ENCODE data around the gene RXRA. TPM values are rescaled to one million over a fixed set of nuclear protein-coding genes. Genes with fewer than 3 reads are reported as not detected.

RXRA gene
- total and polyA plus RNA-seq, 4 donors = 41.5 to 116 (median 74.1) TPM

GRCh38 chr9:134401391-134401790, 75.1 kb downstream of the RXRA start:
- 93% methylated on average over 19 of the region's 19 CpGs for WGBS
- TF ChIP-seq ATF3 (IDR thresholded peaks at IDR 0.05) = no peak
- TF ChIP-seq REST (IDR thresholded peaks at IDR 0.05) = no peak
- TF ChIP-seq SP1 (IDR thresholded peaks at IDR 0.05) = no peak
- no peak for TF ChIP-seq MAX (IDR thresholded peaks at IDR 0.05)
- Histone ChIP-seq H3K27me3 (ENCODE audit: control insufficient read depth in 4 of 4, insufficient read depth in 4 of 4, low read length in 3 of 4) (no peaks in the 10 kb centered on the region), H3K4me1 (ENCODE audit: control insufficient read depth in 4 of 4, insufficient read depth in 4 of 4, low read length in 3 of 4) (peaks cover 36 to 94% (median 62%) of the 10 kb centered on the region in 4 donors), H3K36me3 (ENCODE audit: control insufficient read depth in 4 of 4, insufficient read depth in 3 of 4, low read depth in 1 of 4, low read length in 3 of 4) (peaks cover 0 to 4% (median under 1%) of the 10 kb centered on the region in 4 donors), H3K9ac (ENCODE audit: low read depth in 1 of 2, low read length in 2 of 2) (no peak overlapping the region), H3K27ac (ENCODE audit: low read depth in 1 of 2, low read length in 2 of 2) (no peak overlapping the region), H3K9me3 (ENCODE audit: control insufficient read depth in 4 of 4, low read length in 3 of 4) (peaks cover 0 to 4% (median 0%) of the 10 kb centered on the region in 4 donors), H3K4me3 (ENCODE audit: low read depth in 1 of 3, low read length in 3 of 3) (no peak overlapping the region)
- no peak for DNase-seq (ENCODE audit: low spot score)

GRCh38 chr9:134402182-134402581, 75.9 kb downstream of the RXRA start:
- H3K9ac ChIP-seq (ENCODE audit: low read depth in 1 of 2, low read length in 2 of 2) = no peak overlapping the region
- H3K36me3 ChIP-seq (ENCODE audit: control insufficient read depth in 4 of 4, insufficient read depth in 3 of 4, low read depth in 1 of 4, low read length in 3 of 4) = peaks cover 0 to 4% (median under 1%) of the 10 kb centered on the region in 4 donors
- no peak for DNase-seq (ENCODE audit: low spot score)
- H3K27ac ChIP-seq (ENCODE audit: low read depth in 1 of 2, low read length in 2 of 2) = no peak overlapping the region
- peaks cover 0 to 4% (median 0%) of the 10 kb centered on the region in 4 donors for H3K9me3 ChIP-seq (ENCODE audit: control insufficient read depth in 4 of 4, low read length in 3 of 4)
- H3K4me1 ChIP-seq (ENCODE audit: control insufficient read depth in 4 of 4, insufficient read depth in 4 of 4, low read length in 3 of 4) = peaks cover 36 to 94% (median 67%) of the 10 kb centered on the region in 4 donors
- no peak overlapping the region for H3K4me3 ChIP-seq (ENCODE audit: low read depth in 1 of 3, low read length in 3 of 3)
- 92% methylated on average over 12 of the region's 12 CpGs for WGBS
- H3K27me3 ChIP-seq (ENCODE audit: control insufficient read depth in 4 of 4, insufficient read depth in 4 of 4, low read length in 3 of 4) = no peaks in the 10 kb centered on the region
- no peak for TF ChIP-seq YY1 (IDR thresholded peaks at IDR 0.05)
- TF ChIP-seq FOXA1 (IDR thresholded peaks at IDR 0.05) = no peak
- TF ChIP-seq MAX (IDR thresholded peaks at IDR 0.05) = no peak
- TF ChIP-seq FOXA2 (IDR thresholded peaks at IDR 0.05) = no peak
- TF ChIP-seq CTCF (IDR thresholded peaks at IDR 0.05; ENCODE audit: low read depth, low read length, missing input control) = no peak
- no peak for TF ChIP-seq REST (IDR thresholded peaks at IDR 0.05)
- no peak for TF ChIP-seq EGR1 (IDR thresholded peaks at IDR 0.05; ENCODE audit: low read depth in 2 of 2)
- TF ChIP-seq HNF4G (IDR thresholded peaks at IDR 0.05) = no peak
- no peak for TF ChIP-seq TAF1 (conservative IDR thresholded peaks at IDR 0.05)
- no peak for TF ChIP-seq HNF4A (conservative IDR thresholded peaks at IDR 0.05)
- no peak for TF ChIP-seq NR2F2 (IDR thresholded peaks at IDR 0.05)
- no peak for TF ChIP-seq RAD21 (IDR thresholded peaks at IDR 0.05)
- no peak for TF ChIP-seq ZBTB33 (IDR thresholded peaks at IDR 0.05)
